Osteocyte (in vitro differentiated cells): ENCODE measurements around the gene LRRC2. TPM values are rescaled to one million over a fixed set of nuclear protein-coding genes. Genes with fewer than 3 reads are reported as not detected.

Experiments used
- DNase-seq: peaks from one replicate; pipeline ENCODE4 v3.0.0; 2021; ENCODE audit warnings: mixed read lengths; ENCODE audit not compliant: unreplicated experiment; ENCODE audit errors: extremely low spot score
- H3K27ac Mint-ChIP-seq: one replicate; pipeline ENCODE4 v1.8.0; 2021; ENCODE audit warnings: mild to moderate bottlenecking, mixed read lengths; ENCODE audit not compliant: unreplicated experiment
- H3K27me3 Mint-ChIP-seq: one replicate; pipeline ENCODE4 v1.8.0; 2021; ENCODE audit warnings: mixed read lengths; ENCODE audit not compliant: unreplicated experiment
- H3K36me3 Mint-ChIP-seq: one replicate; pipeline ENCODE4 v1.8.0; 2021; ENCODE audit warnings: mixed read lengths; ENCODE audit not compliant: unreplicated experiment
- H3K4me1 Mint-ChIP-seq: one replicate; pipeline ENCODE4 v1.8.0; 2021; ENCODE audit warnings: mixed read lengths; ENCODE audit not compliant: unreplicated experiment
- H3K4me3 Mint-ChIP-seq: one replicate; pipeline ENCODE4 v1.8.0; 2021; ENCODE audit warnings: mild to moderate bottlenecking, moderate library complexity, mixed read lengths; ENCODE audit not compliant: unreplicated experiment
- H3K9me3 Mint-ChIP-seq: one replicate; pipeline ENCODE4 v1.8.0; 2021; ENCODE audit warnings: mixed read lengths; ENCODE audit not compliant: unreplicated experiment
- total RNA-seq: library from RNA; stranded (reverse); gene quantifications from 2 replicates; pipeline ENCODE4 v1.2.1, GENCODE V29; 2021
- TF ChIP-seq, protein P1 (sequence below): fragments of 200-600 bp; sonication (generic); IDR thresholded peaks from 2 replicates; pipeline ENCODE4 v1.5.0; 2021; ENCODE audit warnings: antibody characterized with exemption, mild to moderate bottlenecking, moderate library complexity

The LRRC2 gene
- total RNA-seq, 1 donor from 2014 or later: 1.5 TPM

DNA sequence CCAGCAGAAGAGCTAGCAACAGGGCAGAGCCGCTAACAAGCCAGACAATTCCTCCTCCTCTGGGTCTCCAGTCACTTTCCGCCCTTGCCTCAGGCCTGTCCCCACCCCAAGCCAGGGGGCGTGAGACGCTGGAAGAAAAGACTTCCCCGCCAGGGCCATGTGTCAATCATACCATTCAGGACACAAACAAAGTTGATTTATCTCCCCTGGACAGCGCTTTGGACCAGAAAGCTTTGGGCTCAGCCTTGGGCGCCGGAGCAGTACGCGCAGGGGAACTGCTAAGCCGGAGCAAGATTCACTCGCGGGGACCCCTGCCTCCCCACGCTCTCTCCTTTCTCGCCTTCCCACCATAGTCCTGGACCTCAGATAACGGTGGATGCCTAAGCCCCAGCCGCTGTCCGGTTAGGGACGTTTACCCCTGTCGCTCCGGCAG, 479 bp downstream of the LRRC2 start:
- peak; percentile 81 for DNase-seq
- peak overlapping the region; percentile 68 for H3K27ac Mint-ChIP-seq

DNA sequence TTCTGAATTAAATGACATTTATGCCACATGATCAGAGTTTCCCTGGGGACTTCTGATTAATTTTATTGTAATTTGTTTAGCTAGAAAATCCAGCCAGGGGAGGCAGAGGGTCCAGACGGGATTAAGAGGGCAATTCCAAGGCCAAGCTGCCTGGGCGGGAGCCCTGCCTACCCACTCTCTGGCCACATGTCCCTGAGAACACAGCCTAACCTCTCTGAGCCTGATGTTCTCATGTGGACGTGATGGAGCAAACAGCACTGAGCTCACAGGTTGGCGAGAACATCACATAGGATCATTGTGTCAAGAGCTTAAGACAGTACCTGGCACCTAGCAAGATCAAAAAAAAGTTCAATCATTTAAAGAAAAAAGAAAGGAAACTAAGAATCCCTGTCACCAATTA, 1.0 kb downstream of the LRRC2 start:
- TF ChIP-seq, protein P1, sequence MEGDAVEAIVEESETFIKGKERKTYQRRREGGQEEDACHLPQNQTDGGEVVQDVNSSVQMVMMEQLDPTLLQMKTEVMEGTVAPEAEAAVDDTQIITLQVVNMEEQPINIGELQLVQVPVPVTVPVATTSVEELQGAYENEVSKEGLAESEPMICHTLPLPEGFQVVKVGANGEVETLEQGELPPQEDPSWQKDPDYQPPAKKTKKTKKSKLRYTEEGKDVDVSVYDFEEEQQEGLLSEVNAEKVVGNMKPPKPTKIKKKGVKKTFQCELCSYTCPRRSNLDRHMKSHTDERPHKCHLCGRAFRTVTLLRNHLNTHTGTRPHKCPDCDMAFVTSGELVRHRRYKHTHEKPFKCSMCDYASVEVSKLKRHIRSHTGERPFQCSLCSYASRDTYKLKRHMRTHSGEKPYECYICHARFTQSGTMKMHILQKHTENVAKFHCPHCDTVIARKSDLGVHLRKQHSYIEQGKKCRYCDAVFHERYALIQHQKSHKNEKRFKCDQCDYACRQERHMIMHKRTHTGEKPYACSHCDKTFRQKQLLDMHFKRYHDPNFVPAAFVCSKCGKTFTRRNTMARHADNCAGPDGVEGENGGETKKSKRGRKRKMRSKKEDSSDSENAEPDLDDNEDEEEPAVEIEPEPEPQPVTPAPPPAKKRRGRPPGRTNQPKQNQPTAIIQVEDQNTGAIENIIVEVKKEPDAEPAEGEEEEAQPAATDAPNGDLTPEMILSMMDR: no peak
- H3K36me3 Mint-ChIP-seq: peaks cover 1% of the 10 kb centered on the region
- H3K4me1 Mint-ChIP-seq: peaks cover 22% of the 10 kb centered on the region
- peak; percentile 32 for DNase-seq
- no peaks in the 10 kb centered on the region for H3K9me3 Mint-ChIP-seq
- H3K4me3 Mint-ChIP-seq: peak overlapping the region; percentile 80
- H3K27ac Mint-ChIP-seq: peak overlapping the region; percentile 68
- H3K27me3 Mint-ChIP-seq: no peaks in the 10 kb centered on the region

More for the DNA sequence above, 479 bp downstream of the LRRC2 start:
- Mint-ChIP-seq H3K4me1 (peaks cover 22% of the 10 kb centered on the region), H3K9me3 (no peaks in the 10 kb centered on the region), H3K36me3 (peaks cover 1% of the 10 kb centered on the region), H3K27me3 (no peaks in the 10 kb centered on the region), H3K4me3 (peak overlapping the region; percentile 80)
- TF ChIP-seq, protein P1: no peak

DNA sequence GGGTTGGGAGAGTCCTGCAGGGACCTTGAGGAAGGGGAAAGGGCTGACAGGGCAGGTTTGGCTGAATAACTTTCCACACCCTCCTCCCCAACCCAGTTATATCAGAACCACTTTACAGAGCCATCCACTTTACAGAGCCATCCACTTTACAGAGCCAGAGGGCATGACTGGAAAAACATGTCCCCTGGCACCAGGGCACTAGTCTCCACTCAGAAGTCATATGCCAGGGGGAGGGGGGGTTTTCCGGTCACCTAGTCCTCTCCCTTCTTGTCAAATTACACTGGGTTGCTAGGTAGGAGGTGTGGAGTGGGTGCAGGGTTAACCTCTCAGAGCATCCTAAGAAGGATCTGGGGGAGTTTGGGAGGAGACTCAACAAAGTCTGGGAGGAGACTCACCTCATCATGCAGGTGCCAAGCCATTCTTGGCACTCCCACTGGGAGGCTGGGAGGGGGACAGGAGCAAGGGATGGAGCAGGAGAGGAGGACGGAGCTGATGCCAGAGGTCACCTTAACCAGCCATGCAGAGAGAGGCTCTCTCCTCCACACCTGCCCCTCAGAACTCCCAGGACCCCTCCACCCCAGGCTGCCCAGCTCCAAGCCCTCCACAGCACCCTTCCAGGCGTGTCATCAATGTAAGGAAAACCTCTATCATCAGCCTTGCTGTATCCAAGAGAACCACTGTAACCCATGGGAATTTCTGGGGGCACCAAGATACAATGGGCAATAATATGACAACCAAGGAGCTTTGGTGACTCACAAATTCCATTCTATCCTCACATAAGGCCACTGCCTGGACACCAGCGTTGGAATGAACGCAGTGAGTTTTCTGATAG, 1.7 kb downstream of the LRRC2 start:
- TF ChIP-seq, protein P1: no peak
- peaks cover 25% of the 10 kb centered on the region for H3K4me1 Mint-ChIP-seq
- H3K27me3 Mint-ChIP-seq: no peaks in the 10 kb centered on the region
- no peak overlapping the region for H3K4me3 Mint-ChIP-seq
- no peaks in the 10 kb centered on the region for H3K36me3 Mint-ChIP-seq
- no peak overlapping the region for H3K27ac Mint-ChIP-seq
- no peaks in the 10 kb centered on the region for H3K9me3 Mint-ChIP-seq
- no peak for DNase-seq

DNA sequence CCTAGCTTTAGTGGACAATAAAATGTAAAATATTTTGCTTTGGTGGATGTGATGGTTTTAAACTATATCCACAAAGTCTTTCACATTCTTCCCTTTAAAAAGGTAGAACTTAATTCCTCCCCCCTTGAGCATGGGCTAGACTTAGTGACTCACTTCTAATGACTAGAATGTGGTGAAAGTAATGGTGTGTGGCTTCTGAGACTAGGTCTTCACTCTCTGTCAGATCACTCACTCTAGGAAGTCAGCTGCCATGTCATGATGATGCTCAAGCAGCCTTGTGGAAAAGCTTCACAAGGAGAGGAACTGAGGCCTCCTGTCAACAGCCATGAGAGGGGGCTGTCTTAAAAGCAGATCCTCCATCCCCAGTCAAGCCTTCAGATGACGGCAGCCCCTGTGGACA, 4.2 kb downstream of the LRRC2 start:
- Mint-ChIP-seq H3K27ac (no peak overlapping the region), H3K9me3 (no peaks in the 10 kb centered on the region), H3K27me3 (no peaks in the 10 kb centered on the region), H3K4me3 (no peak overlapping the region), H3K4me1 (peaks cover 47% of the 10 kb centered on the region), H3K36me3 (peaks cover 3% of the 10 kb centered on the region)
- TF ChIP-seq, protein P1: no peak
- no peak for DNase-seq

DNA sequence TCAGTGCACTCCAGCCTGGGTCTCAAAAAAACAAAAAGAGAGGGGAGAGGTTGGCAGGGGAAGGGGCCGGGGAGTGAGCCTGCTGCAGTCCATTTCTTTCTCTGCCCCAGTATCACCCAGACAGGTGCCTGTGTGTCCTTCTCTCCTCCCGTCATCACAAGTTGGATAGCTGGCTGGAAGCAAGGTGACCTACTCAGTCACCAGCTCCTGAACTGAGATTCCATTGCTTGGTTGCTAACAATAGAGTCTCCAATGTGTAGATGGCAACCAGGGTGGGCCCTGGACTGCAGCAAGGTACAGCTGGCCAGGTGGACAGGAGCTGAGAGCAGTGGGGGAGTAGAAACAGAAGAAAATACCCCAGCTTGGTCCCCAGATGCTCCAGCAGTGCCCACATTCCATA, 4.6 kb downstream of the LRRC2 start:
- Mint-ChIP-seq H3K27ac (no peak overlapping the region), H3K4me3 (no peak overlapping the region), H3K4me1 (peaks cover 50% of the 10 kb centered on the region), H3K9me3 (no peaks in the 10 kb centered on the region), H3K36me3 (peaks cover 3% of the 10 kb centered on the region), H3K27me3 (no peaks in the 10 kb centered on the region)
- DNase-seq: no peak
- TF ChIP-seq, protein P1: no peak
